Gastroesophageal sphincter (tissue), 3 donors: ENCODE data around the gene GRB14.

Experiments used
- EP300 ChIP-seq: sonication (generic); formaldehyde crosslinking; IDR thresholded peaks from one replicate; pipeline ENCODE4 v1.6.1; 2017; ENCODE audit warnings: antibody characterized with exemption, mild to moderate bottlenecking
- POLR2A ChIP-seq, 2 donors: fragments of 450-650 bp; IDR thresholded peaks; one replicate each; pipeline ENCODE4 v1.6.1; 2017; ENCODE audit warnings: antibody characterized with exemption in 2 of 2, mild to moderate bottlenecking in 2 of 2, moderate library complexity in 1 of 2
- POLR2AphosphoS5 ChIP-seq: sonication (generic); formaldehyde crosslinking; IDR thresholded peaks from one replicate; pipeline ENCODE4 v1.6.1; 2017; ENCODE audit warnings: antibody characterized with exemption
- TF ChIP-seq, protein P1 (sequence below), 4 experiments: fragments of 200-600 bp in 2 of 4; fragments of 450-650 bp in 2 of 4; sonication (generic) in 1 of 4; IDR thresholded peaks; one replicate each; pipeline ENCODE4 v1.5.1; 2017 to 2019; ENCODE audit warnings: antibody characterized with exemption in 4 of 4, mild to moderate bottlenecking in 2 of 4, moderate library complexity in 2 of 4

DNA sequence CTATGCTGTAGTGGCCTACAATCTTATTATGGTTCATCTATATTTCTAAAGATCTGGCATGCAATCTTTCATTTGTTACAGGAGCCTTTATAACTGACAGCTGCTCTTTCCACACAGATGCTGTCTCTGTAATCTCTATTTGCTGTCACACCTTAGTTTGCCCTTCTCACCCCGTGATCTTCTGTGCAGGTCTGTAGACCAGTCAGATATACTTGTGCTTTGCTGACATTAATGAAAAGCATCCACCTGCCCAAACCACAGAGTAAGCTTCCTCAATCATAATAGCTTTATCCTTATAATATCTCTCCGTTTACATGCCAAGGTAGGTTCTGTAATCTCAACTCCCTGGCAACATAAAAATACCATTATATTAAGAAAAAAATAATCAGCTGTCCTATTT, 122.4 kb downstream of the GRB14 start:
- TF ChIP-seq, protein P1, sequence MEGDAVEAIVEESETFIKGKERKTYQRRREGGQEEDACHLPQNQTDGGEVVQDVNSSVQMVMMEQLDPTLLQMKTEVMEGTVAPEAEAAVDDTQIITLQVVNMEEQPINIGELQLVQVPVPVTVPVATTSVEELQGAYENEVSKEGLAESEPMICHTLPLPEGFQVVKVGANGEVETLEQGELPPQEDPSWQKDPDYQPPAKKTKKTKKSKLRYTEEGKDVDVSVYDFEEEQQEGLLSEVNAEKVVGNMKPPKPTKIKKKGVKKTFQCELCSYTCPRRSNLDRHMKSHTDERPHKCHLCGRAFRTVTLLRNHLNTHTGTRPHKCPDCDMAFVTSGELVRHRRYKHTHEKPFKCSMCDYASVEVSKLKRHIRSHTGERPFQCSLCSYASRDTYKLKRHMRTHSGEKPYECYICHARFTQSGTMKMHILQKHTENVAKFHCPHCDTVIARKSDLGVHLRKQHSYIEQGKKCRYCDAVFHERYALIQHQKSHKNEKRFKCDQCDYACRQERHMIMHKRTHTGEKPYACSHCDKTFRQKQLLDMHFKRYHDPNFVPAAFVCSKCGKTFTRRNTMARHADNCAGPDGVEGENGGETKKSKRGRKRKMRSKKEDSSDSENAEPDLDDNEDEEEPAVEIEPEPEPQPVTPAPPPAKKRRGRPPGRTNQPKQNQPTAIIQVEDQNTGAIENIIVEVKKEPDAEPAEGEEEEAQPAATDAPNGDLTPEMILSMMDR (IDR thresholded peaks at IDR 0.05) = no peak
- no peak for TF ChIP-seq POLR2A (IDR thresholded peaks at IDR 0.05)
- no peak for TF ChIP-seq POLR2AphosphoS5
- no peak for TF ChIP-seq EP300
